ENCODE results near the gene RAP1GAP. TPM values are rescaled to one million over a fixed set of nuclear protein-coding genes. Genes with fewer than 3 reads are reported as not detected.
A peak's percentile ranks its signal among the peaks of the same experiment; 100 is the strongest.
"Not testable (repeated sequence)": the region's sequence is repeated elsewhere in the genome, so short reads cannot be mapped to it uniquely, and the experiment has no call there.

The RAP1GAP gene
- total and polyA plus RNA-seq, 5 donors, result 15.3 to 18.7 (median 16.8) TPM

DNA sequence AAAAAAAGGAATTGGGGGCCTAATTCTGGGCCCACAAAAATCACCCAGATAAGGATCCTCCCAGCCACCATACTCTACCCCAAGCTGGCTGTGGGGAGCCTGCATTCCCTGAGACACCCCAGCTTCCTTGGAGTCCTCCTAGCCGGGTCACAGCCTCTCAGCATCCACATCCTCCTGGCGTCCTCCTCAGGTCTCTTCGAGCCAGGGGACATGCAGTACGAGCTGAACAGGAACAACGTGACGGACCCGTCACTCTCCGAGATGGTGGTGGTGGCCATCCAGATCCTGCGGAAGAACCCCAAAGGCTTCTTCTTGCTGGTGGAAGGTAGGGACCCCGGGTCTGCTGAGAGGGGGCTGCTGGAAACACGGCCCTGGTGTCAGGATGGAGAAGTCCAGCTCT lies 95.7 kb downstream of the RAP1GAP start:
- Histone ChIP-seq H3K9me3 (ENCODE audit: control insufficient read depth, low read length) (no peaks in the 10 kb centered on the region), H3K4me3 (ENCODE audit: low read length) (no peak overlapping the region), H3K4me1 (ENCODE audit: control insufficient read depth, insufficient read depth, low read length) (peaks cover 6% of the 10 kb centered on the region), H3K27ac (ENCODE audit: low read length) (peak overlapping the region; percentile 65), H3K27me3 (ENCODE audit: control insufficient read depth, insufficient read depth) (no peaks in the 10 kb centered on the region)
- intact Hi-C loops (cut with DNase I), result loop anchor here in 3 of 4 donors (5.0 kb wide), 3 partner anchors 61 to 201 kb away; partner anchors contain the start of gene ALPL (in 1 of the 3)
- WGBS, result 57% methylated on average over 11 of the region's 11 CpGs
- DNase-seq (peak in 1 of 3 donors; percentile 17), ATAC-seq (peak in 1 of 2 donors; percentile 6)

DNA sequence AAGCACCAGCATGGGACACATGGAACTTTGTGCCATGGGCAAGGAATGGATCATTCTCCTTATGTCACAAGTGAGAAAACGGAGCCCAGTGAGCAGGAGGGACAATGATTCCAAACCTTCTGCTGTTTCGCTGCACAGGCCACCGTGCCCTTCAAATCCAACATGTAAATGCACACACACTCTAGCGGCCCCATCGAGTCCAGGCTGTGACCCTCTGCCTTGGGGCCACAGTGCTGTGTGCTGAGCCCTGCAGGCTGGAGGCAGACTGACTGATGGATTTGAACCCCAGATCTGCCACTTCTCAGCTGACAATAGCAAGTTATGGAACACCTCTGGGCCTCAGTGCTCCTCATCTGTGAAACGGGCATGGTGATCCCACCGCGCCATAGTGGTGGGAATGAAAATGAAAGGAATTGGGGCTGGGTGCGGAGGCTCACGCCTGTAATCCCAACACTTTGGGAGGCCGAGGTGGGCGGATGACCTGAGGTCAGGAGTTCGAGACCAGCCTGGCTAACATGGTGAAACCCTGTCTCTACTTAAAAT lies 96.4 kb downstream of the RAP1GAP start:
- WGBS, result 92% methylated on average over 13 of the region's 13 CpGs
- no peak overlapping the region for H3K27ac ChIP-seq (ENCODE audit: low read length)
- H3K4me1 ChIP-seq (ENCODE audit: control insufficient read depth, insufficient read depth, low read length), result peaks cover 8% of the 10 kb centered on the region
- H3K27me3 ChIP-seq (ENCODE audit: control insufficient read depth, insufficient read depth), result no peaks in the 10 kb centered on the region
- intact Hi-C loops (cut with DNase I), result loop anchor here in 3 of 4 donors (5.0 kb wide), 3 partner anchors 61 to 201 kb away; partner anchors contain the start of gene ALPL (in 1 of the 3)
- no peak overlapping the region for H3K4me3 ChIP-seq (ENCODE audit: low read length)
- DNase-seq (peak in 1 of 3 donors; percentile 18), ATAC-seq (no peak)
- H3K9me3 ChIP-seq (ENCODE audit: control insufficient read depth, low read length), result no peaks in the 10 kb centered on the region

DNA sequence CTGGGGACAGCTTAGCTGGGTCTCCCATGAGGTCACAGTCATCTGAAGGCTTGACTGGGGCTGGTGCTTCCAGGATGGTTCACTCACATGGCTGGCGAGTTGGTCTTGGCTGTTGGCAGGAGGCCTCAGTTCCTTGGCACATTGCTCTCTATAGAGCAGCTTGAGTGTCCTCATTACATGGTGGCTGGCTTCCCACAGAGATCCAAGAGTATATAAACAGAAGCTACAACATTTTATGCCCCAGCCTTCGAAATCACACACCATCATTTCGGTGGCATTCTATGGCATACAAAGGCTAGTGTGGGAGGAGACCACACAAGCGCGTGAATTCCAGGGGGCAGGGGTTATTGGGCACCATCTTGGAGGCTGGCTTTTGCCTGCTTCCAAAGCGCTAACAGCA lies 96.9 kb downstream of the RAP1GAP start:
- Histone ChIP-seq H3K9me3 (ENCODE audit: control insufficient read depth, low read length) (no peaks in the 10 kb centered on the region), H3K4me1 (ENCODE audit: control insufficient read depth, insufficient read depth, low read length) (peaks cover 8% of the 10 kb centered on the region), H3K27ac (ENCODE audit: low read length) (no peak overlapping the region), H3K4me3 (ENCODE audit: low read length) (no peak overlapping the region), H3K27me3 (ENCODE audit: control insufficient read depth, insufficient read depth) (no peaks in the 10 kb centered on the region)
- ATAC-seq, result no peak
- WGBS, result 93% methylated on average over 6 of the region's 6 CpGs
- peak in 1 of 3 donors; percentile 6 for DNase-seq
- intact Hi-C loops (cut with DNase I), result loop anchor here in 3 of 4 donors (5.0 kb wide), 3 partner anchors 60 to 200 kb away; partner anchors contain the start of gene ALPL (in 1 of the 3)

DNA sequence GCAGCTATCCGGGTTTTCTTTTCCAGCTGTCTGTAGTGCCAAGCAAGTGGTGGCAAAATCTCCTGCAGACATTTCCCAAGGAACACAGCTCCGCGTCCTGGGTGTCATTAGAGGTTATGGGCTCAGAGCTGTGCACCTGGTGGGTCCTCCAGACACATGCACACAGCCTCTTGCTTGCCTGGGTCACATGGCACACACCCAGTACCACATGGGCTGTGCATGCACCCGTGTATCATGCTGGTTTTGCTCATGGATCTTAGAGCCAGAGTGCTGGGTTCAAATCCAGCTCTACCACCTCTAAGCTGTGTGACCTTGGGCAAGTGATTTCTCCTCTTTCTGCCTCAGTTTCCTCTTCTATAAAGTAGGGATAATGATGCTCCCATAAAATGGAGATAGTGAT lies 98.3 kb downstream of the RAP1GAP start:
- Histone ChIP-seq H3K27me3 (ENCODE audit: control insufficient read depth, insufficient read depth) (no peaks in the 10 kb centered on the region), H3K4me1 (ENCODE audit: control insufficient read depth, insufficient read depth, low read length) (peaks cover 8% of the 10 kb centered on the region), H3K27ac (ENCODE audit: low read length) (no peak overlapping the region), H3K4me3 (ENCODE audit: low read length) (no peak overlapping the region), H3K9me3 (ENCODE audit: control insufficient read depth, low read length) (no peaks in the 10 kb centered on the region)
- 93% methylated on average over 4 of the region's 4 CpGs for WGBS
- intact Hi-C loops (cut with DNase I), result loop anchor here in 3 of 4 donors (5.0 kb wide), 3 partner anchors 59 to 199 kb away; partner anchors contain the start of gene ALPL (in 1 of the 3)
- ATAC-seq (no peak), DNase-seq (peak in 1 of 3 donors; percentile 14)

DNA sequence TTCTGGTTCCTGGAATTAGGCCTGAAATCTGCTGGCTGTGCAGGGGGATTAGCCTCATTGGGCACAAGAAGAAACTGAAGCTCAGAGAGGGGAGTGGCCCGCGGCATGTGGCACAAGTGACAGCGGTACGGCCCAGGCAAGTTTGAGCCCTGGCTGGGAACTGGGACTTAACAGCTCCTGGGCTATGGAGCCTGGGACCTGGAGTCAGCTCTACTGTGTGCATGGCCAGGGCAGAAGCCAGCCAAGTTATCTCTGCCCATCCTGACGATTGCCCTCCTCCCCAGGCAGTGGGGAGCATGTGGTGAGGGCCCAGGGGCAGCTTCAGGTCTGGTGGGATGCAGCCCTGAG lies 98.7 kb downstream of the RAP1GAP start:
- no peaks in the 10 kb centered on the region for H3K27me3 ChIP-seq (ENCODE audit: control insufficient read depth, insufficient read depth)
- WGBS, result 89% methylated on average over 5 of the region's 5 CpGs
- intact Hi-C loops (cut with DNase I), result loop anchor here in 3 of 4 donors (5.0 kb wide), 3 partner anchors 58 to 198 kb away; partner anchors contain the start of gene ALPL (in 1 of the 3)
- DNase-seq, result peak in 1 of 3 donors; percentile 46
- ATAC-seq, result no peak
- peaks cover 8% of the 10 kb centered on the region for H3K4me1 ChIP-seq (ENCODE audit: control insufficient read depth, insufficient read depth, low read length)
- no peak overlapping the region for H3K27ac ChIP-seq (ENCODE audit: low read length)
- no peaks in the 10 kb centered on the region for H3K9me3 ChIP-seq (ENCODE audit: control insufficient read depth, low read length)
- H3K4me3 ChIP-seq (ENCODE audit: low read length), result no peak overlapping the region

DNA sequence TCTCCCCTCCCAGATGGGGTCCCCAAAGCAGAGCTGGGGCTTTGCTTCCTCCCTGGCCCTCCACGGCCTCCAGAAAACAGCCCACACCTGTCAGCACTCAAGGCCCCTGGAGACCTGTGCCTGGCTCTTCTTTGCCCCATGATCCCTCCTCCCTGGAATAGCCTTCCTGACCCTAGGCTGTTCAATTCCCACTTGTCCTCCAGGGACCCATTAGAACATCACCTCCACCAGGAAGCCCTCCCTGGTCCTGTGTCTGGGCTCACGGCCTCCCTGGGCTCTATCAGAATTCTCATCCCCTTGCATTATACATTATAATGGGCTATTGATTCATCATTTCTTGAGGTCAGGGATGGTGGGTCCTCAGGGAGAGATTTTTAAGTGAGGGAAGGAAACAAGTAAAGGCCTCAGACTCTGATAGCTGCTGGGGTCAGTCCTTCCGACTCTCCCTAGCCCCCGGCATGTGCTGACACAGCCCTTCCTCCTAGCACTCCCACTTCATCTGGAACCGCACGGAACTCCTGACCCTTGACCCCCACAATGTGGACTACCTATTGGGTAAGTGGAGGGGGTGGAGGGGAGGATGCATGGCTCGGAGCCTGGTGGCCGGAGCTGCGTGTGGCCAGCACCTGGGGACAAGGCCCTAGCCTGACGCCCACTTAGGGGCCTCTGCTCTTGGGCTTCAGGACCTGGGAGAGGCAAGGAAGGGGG lies 99.2 kb downstream of the RAP1GAP start:
- peak in 1 of 3 donors; percentile 5 for DNase-seq
- WGBS, result 87% methylated on average over 10 of the region's 10 CpGs
- no peak for ATAC-seq
- peaks cover 8% of the 10 kb centered on the region for H3K4me1 ChIP-seq (ENCODE audit: control insufficient read depth, insufficient read depth, low read length)
- H3K27ac ChIP-seq (ENCODE audit: low read length), result no peak overlapping the region
- no peaks in the 10 kb centered on the region for H3K9me3 ChIP-seq (ENCODE audit: control insufficient read depth, low read length)
- no peaks in the 10 kb centered on the region for H3K27me3 ChIP-seq (ENCODE audit: control insufficient read depth, insufficient read depth)
- intact Hi-C loops (cut with DNase I), result loop anchor here in 3 of 4 donors (5.0 kb wide), 3 partner anchors 58 to 198 kb away; partner anchors contain the start of gene ALPL (in 1 of the 3)
- H3K4me3 ChIP-seq (ENCODE audit: low read length), result no peak overlapping the region

DNA sequence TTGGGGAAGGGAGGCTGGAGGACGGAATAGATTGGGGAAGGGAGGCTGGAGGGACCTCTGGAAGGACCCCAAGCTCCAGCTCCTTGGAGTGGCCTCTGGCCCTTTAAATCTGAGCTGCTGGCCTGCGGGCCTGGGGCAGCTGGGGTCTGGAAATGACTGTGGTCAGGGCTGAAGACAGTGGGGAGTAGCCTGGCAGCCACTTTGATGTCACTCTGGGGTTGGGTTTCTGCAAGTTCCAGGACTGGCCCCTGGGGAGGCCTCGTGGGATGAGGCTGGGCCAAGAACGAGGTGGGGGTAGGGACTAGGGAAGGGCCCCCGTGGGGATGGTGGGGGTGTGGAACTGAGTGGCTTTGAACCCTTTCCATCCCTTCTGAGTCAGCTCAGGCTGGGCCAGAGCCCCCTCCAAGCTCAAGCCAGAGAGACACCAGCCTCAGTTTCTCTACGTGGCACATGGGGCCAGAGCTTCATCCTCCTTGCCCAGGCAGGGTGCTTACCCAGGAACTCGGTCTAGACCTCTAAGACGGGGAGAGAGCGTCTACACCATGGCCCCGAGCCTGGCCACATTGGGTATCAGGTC lies 100.3 kb downstream of the RAP1GAP start:
- 71% methylated on average over 10 of the region's 10 CpGs for WGBS
- H3K27ac ChIP-seq (ENCODE audit: low read length), result no peak overlapping the region
- H3K4me1 ChIP-seq (ENCODE audit: control insufficient read depth, insufficient read depth, low read length), result peaks cover 4% of the 10 kb centered on the region
- DNase-seq (peak; percentile 44 to 69 (median 50)), ATAC-seq (peak in 1 of 2 donors; percentile 3)
- no peaks in the 10 kb centered on the region for H3K27me3 ChIP-seq (ENCODE audit: control insufficient read depth, insufficient read depth)
- intact Hi-C loops (cut with DNase I), result no loop called here
- H3K4me3 ChIP-seq (ENCODE audit: low read length), result no peak overlapping the region
- H3K9me3 ChIP-seq (ENCODE audit: control insufficient read depth, low read length), result no peaks in the 10 kb centered on the region

DNA sequence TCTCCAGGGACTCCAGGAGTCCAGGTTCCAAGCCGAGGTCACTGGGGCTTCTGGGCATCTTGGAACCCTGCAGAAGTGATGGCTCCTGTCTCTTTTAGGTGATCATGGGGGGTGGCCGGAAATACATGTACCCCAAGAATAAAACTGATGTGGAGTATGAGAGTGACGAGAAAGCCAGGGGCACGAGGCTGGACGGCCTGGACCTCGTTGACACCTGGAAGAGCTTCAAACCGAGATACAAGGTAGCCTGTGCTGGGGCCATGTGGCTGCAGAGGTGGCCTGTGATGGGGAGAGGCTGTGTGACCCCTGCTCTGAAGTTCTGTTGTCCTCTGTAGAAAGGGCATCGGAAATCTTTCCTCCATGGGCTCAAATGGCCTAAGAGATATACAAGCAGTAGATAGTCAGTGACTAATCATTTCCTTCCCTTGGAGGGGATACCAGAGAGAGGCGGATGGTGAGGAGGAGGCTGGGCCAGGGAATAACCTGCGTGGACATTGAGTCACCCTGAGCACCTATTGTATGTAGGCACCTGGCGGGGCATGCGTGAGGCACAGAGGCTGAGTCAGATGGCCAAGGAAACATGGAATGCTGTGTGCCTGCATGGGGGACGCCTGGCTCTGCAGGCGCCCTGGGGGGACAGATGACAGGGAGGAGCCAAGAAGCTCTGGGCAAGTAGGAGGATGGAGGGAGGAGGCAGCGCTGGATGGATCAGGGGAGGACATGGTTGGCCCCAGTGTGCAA lies 101.0 kb downstream of the RAP1GAP start:
- intact Hi-C loops (cut with DNase I), result no loop called here
- Histone ChIP-seq H3K4me3 (ENCODE audit: low read length) (no peak overlapping the region), H3K27ac (ENCODE audit: low read length) (no peak overlapping the region), H3K4me1 (ENCODE audit: control insufficient read depth, insufficient read depth, low read length) (peaks cover 2% of the 10 kb centered on the region), H3K27me3 (ENCODE audit: control insufficient read depth, insufficient read depth) (no peaks in the 10 kb centered on the region), H3K9me3 (ENCODE audit: control insufficient read depth, low read length) (no peaks in the 10 kb centered on the region)
- 84% methylated on average over 15 of the region's 15 CpGs for WGBS
- ATAC-seq, result peak in 1 of 2 donors; percentile 20
- peak in 1 of 3 donors; percentile 39 for DNase-seq

DNA sequence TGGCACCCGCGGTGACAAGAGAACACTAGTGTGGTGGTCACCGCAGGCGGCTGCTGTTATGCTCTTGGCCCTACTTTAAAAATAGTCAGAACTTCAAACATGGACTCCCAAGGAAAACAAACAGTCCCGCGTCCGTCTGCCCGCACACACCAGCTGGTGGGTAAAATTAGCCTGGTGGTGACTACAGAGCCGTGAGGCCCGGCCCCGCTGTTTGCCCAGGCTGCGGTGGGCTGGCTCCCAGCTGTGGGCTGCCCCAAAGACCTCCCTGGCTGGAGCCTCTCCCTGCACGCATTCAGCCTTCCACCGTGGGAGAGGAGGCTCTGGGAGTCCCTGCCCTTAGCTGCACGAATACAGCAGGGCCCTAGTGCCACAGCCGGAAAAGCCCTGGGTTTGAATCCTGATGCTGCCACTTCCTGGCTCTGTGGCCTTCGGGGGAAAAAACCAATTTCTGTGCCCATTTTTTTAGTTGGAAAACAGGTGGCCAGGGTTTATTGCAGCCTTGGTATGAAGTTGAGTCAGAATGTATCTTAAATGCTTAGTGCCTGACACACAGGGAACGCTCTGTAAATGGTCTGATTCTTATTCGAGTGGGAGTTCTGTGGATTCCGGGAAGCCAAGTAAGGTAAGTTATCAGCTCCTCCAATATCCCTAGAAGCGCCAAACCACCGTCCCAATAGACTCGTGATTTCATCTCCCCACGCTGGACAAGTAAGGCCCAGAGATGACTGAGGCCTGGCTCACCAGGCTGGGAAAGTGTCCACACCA lies 101.7 kb downstream of the RAP1GAP start:
- WGBS, result 76% methylated on average over 24 of the region's 24 CpGs
- Histone ChIP-seq H3K9me3 (ENCODE audit: control insufficient read depth, low read length) (no peaks in the 10 kb centered on the region), H3K27ac (ENCODE audit: low read length) (peak overlapping the region; percentile 43), H3K27me3 (ENCODE audit: control insufficient read depth, insufficient read depth) (no peaks in the 10 kb centered on the region), H3K4me3 (ENCODE audit: low read length) (no peak overlapping the region), H3K4me1 (ENCODE audit: control insufficient read depth, insufficient read depth, low read length) (peaks cover 2% of the 10 kb centered on the region)
- ATAC-seq (no peak), DNase-seq (peak in 1 of 3 donors; percentile 58)
- intact Hi-C loops (cut with DNase I), result loop anchor here in 1 of 4 donors (2.0 kb wide), 1 partner anchor 59 kb away; the partner anchor contains the start of gene ALPL

DNA sequence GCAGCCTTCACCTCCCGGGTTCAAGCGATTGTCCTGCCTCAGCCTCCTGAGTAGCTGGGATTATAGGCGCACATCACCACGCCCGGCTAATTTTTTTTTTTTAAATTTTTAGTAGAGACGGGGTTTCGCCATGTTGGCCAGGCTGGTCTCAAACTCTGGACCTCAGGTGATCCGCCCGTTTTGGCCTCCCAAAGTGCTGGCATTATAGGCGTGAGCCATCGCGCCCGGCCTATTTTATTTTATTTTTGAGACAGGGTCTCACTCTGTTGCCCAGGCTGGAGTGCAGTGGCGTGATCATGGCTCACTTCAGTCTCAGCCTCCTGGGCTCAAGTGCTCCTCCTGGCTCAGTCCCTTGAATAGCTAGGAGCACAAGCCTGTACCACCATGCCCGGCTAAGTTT lies 102.8 kb downstream of the RAP1GAP start:
- 94% methylated on average over 15 of the region's 15 CpGs for WGBS
- H3K4me3 ChIP-seq (ENCODE audit: low read length); H3K27me3 ChIP-seq (ENCODE audit: control insufficient read depth, insufficient read depth); H3K9me3 ChIP-seq (ENCODE audit: control insufficient read depth, low read length); ATAC-seq; H3K4me1 ChIP-seq (ENCODE audit: control insufficient read depth, insufficient read depth, low read length); H3K27ac ChIP-seq (ENCODE audit: low read length): not testable (repeated sequence)
- intact Hi-C loops (cut with DNase I), result loop anchor here in 1 of 4 donors (2.0 kb wide), 1 partner anchor 58 kb away; the partner anchor contains the start of gene ALPL
- DNase-seq, result peak in 1 of 3 donors; percentile 5
